Esophagus squamous epithelium (tissue), 5 donors: ENCODE data around the gene CPLX3. TPM values are rescaled to one million over a fixed set of nuclear protein-coding genes. Genes with fewer than 3 reads are reported as not detected.

Experiments
- DNase-seq: peaks from one replicate; lab custom pipeline; 2025; lab: John Stamatoyannopoulos, UW
- H3K27ac ChIP-seq, 4 donors: fragments of 200-600 bp; sonication (generic); one replicate each; pipeline ENCODE4 v1.5.1; 2016 to 2019; ENCODE audit warnings: mild to moderate bottlenecking in 1 of 4
- H3K27me3 ChIP-seq, 4 donors: fragments of 200-600 bp; sonication (generic); 1 replicate in 3 of 4; 2 replicates in 1 of 4; pipeline versions ENCODE4 v1.5.1 to v1.6.0; 2017 to 2021; ENCODE audit warnings: antibody characterized with exemption in 1 of 4
- H3K36me3 ChIP-seq, 3 donors: fragments of 200-600 bp; sonication (generic); one replicate each; pipeline ENCODE4 v1.5.1; 2016 to 2019
- H3K4me1 ChIP-seq, 3 donors: fragments of 200-600 bp; sonication (generic); one replicate each; pipeline ENCODE4 v1.5.1; 2017 to 2019
- H3K4me3 ChIP-seq, 4 donors: fragments of 200-600 bp; sonication (generic); 1 replicate in 3 of 4; 2 replicates in 1 of 4; pipeline ENCODE4 v1.5.1; 2016 to 2019; ENCODE audit warnings: mild to moderate bottlenecking in 2 of 4, moderate library complexity in 1 of 4
- H3K9me3 ChIP-seq, 3 donors: fragments of 200-600 bp; sonication (generic); one replicate each; pipeline ENCODE4 v1.5.1; 2016 to 2019
- POLR2A ChIP-seq, 4 donors: fragments of 450-650 bp; IDR thresholded peaks; one replicate each; pipeline ENCODE4 v1.6.1; 2017; ENCODE audit warnings: antibody characterized with exemption in 4 of 4, mild to moderate bottlenecking in 4 of 4, moderate library complexity in 3 of 4
- WGBS, 2 donors: methylation state at CpG; one replicate each; pipeline ENCODE4 v1.1.5; 2018; 5-methylcytosine and 5-hydroxymethylcytosine counted together
- intact Hi-C: fragments of 100-400 bp; cut with DNase I; formaldehyde crosslinking; loops from one replicate; pipeline ENCODE4 v1.15.0; 2022
- total RNA-seq, 4 donors: library from RNA; depleted of rRNA; stranded (reverse); fragments of >200 nt; gene quantifications; one replicate each; pipeline ENCODE4 v1.1.0, GENCODE V29; 2016
- TF ChIP-seq, protein P1 (sequence below), 6 experiments: fragments of 450-650 bp in 4 of 6; fragments of 200-600 bp in 2 of 6; sonication (generic) in 2 of 6; IDR thresholded peaks; one replicate each; pipeline ENCODE4 v1.5.1; 2016 to 2019; ENCODE audit warnings: antibody characterized with exemption in 6 of 6, mild to moderate bottlenecking in 4 of 6, moderate library complexity in 4 of 6
- donor health status: DM: yes; HTN: yes; CAD: no.

CPLX3 gene
- total RNA-seq, 4 donors from 2014 or later: 0.11 TPM; not detected in 3

DNA sequence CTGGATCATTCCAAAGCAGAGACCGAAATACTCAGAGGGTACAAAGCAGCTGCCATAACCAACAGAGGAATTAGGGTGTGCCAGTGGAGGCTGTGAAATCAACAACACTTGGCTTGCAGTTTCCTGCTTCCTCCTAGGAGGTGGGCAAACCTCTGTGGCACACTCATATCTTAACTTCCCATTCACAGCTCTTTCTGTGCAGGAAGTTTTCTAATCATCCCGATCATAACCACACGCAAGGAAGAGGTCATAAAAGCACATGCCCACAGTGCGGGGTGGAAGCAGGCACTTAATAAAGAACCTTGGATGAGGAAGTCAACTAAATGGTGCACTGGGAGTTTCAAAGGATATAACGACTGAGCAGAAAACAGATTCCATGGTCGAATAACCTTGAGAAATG is 41.6 kb downstream of the CPLX3 start:
- Histone ChIP-seq H3K4me1 (peaks cover 72 to 97% (median 86%) of the 10 kb centered on the region in 3 donors), H3K27ac (peak overlapping the region; percentile 94 to 98 (median 96)), H3K9me3 (no peaks in the 10 kb centered on the region), H3K27me3 (no peaks in the 10 kb centered on the region), H3K36me3 (peaks cover 0 to 4% (median 0%) of the 10 kb centered on the region in 3 donors), H3K4me3 (no peak overlapping the region)
- 42 to 53% methylated on average over 6 of the region's 6 CpGs for WGBS, 2 donors
- no peak for TF ChIP-seq POLR2A (IDR thresholded peaks at IDR 0.05)
- TF ChIP-seq, protein P1, sequence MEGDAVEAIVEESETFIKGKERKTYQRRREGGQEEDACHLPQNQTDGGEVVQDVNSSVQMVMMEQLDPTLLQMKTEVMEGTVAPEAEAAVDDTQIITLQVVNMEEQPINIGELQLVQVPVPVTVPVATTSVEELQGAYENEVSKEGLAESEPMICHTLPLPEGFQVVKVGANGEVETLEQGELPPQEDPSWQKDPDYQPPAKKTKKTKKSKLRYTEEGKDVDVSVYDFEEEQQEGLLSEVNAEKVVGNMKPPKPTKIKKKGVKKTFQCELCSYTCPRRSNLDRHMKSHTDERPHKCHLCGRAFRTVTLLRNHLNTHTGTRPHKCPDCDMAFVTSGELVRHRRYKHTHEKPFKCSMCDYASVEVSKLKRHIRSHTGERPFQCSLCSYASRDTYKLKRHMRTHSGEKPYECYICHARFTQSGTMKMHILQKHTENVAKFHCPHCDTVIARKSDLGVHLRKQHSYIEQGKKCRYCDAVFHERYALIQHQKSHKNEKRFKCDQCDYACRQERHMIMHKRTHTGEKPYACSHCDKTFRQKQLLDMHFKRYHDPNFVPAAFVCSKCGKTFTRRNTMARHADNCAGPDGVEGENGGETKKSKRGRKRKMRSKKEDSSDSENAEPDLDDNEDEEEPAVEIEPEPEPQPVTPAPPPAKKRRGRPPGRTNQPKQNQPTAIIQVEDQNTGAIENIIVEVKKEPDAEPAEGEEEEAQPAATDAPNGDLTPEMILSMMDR (IDR thresholded peaks at IDR 0.05): no peak
- intact Hi-C loops: no loop called here
- no peak for DNase-seq

DNA sequence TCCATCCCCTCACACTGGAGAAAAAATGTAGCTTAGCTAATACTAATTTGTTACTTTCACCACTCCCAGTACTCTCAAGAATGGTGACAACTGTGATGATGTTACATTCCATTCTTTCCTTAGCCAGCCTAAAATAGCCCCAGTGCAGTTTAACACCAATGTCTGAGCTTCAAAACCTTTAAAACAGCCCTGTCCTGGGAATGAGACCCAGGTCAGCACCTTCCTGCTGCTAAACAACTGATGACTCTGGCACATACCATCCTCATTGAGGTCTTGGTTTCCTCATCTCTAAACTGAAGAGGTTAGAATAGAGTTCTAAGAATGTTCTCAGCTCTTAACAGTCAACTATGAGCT is 42.9 kb downstream of the CPLX3 start:
- peak overlapping the region in 1 of 4 donors; percentile 39 for H3K4me3 ChIP-seq

DNA sequence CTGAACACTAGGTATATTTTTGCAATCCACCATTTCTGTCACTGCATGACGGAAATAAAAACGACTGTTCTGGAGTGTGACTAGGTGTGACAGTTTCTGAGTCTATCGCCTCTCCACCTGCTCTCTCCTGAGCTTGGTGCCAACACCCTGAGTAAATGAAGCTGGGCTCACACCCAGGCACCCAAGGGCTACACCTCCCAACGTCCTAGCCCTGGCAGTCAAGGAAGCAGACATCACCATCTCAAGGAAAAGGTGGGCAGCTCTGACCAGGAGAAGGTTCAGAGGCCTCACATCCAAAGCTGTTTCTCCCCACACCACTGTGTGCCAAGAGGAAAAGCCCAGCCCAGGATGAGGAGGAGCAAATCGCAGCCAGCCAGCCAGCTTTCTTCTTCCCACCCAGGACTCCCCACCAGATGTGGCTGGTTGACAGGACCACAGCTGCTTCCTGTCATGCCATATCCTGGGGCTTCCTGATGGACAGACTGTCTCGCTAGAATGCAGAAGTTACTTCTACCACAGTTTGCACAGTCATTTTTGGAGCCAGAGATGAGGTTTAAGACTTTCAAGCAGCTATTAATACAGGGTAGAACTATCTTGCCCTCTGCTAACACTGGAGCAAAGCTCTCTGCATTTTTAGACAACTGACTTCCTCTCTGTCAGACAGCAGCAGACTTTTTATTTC is 43.4 kb downstream of the CPLX3 start:
- peaks cover 60 to 87% (median 80%) of the 10 kb centered on the region in 3 donors for H3K4me1 ChIP-seq
- H3K4me3 ChIP-seq: peak overlapping the region in 2 of 4 donors; percentile 6 to 39
- 20 to 29% methylated on average over 4 to 5 of the region's 6 CpGs for WGBS, 2 donors
- no peaks in the 10 kb centered on the region for H3K9me3 ChIP-seq
- intact Hi-C loops: no loop called here
- peak; percentile 22 for DNase-seq
- peak overlapping the region; percentile 94 to 98 (median 96) for H3K27ac ChIP-seq
- H3K27me3 ChIP-seq: no peaks in the 10 kb centered on the region
- TF ChIP-seq, protein P1 (IDR thresholded peaks at IDR 0.05): no peak
- peak in 2 of 4 donors; percentile 22 to 35 for TF ChIP-seq POLR2A (IDR thresholded peaks at IDR 0.05)
- H3K36me3 ChIP-seq: peaks cover 0 to 4% (median 0%) of the 10 kb centered on the region in 3 donors

More for the DNA sequence above, 42.9 kb downstream of the CPLX3 start:
- H3K27me3 ChIP-seq: no peaks in the 10 kb centered on the region
- intact Hi-C loops: no loop called here
- peaks cover 63 to 92% (median 85%) of the 10 kb centered on the region in 3 donors for H3K4me1 ChIP-seq
- peak overlapping the region; percentile 94 to 98 (median 96) for H3K27ac ChIP-seq
- peaks cover 0 to 4% (median 0%) of the 10 kb centered on the region in 3 donors for H3K36me3 ChIP-seq
- TF ChIP-seq POLR2A (IDR thresholded peaks at IDR 0.05): no peak
- TF ChIP-seq, protein P1 (IDR thresholded peaks at IDR 0.05): no peak
- no peaks in the 10 kb centered on the region for H3K9me3 ChIP-seq
- DNase-seq: no peak

DNA sequence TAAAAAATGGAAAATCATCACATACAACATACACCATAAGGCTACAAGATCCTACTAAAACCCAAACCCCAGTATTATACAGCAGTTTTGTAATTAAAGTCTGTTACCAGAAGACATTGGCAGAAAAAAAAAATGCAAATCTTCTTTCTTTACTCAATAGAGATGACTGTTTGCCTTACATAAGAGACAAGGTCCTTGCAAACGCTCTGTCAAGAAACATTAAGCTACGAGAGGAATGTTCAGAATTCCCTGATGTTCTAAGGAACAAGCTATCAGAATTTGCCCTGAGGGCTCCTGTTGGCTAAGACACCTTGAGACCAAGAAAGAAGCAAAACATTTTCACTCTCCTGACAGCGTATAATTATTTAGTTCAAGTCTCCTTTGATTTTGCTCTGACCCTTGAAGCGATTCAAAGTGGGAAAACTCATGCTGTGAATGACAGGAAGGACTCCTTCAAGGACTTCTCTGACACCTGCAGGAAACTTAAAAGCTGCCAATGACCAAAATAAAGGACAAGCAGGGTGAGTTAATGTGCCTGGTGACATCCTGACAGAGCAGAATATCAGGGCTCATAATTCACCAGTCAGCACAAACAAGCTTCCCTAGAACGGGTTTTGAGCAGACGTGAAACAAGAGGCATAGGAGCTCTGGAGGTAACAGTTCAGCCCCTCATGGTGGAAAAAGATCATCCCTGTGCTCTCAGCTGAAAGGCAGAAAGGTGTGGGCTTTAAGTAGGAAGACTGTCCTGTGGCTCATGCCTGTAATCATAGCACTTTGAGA is 44.2 kb downstream of the CPLX3 start:
- H3K9me3 ChIP-seq: no peaks in the 10 kb centered on the region
- WGBS, 2 donors: 13% methylated on average over 6 of the region's 6 CpGs
- TF ChIP-seq, protein P1 (IDR thresholded peaks at IDR 0.05): no peak
- no peak for TF ChIP-seq POLR2A (IDR thresholded peaks at IDR 0.05)
- H3K4me3 ChIP-seq: peak overlapping the region in 2 of 4 donors; percentile 6 to 39
- intact Hi-C loops: no loop called here
- H3K36me3 ChIP-seq: peaks cover 0 to 4% (median 0%) of the 10 kb centered on the region in 3 donors
- H3K4me1 ChIP-seq: peaks cover 53 to 80% (median 72%) of the 10 kb centered on the region in 3 donors
- no peaks in the 10 kb centered on the region for H3K27me3 ChIP-seq
- peak overlapping the region; percentile 94 to 98 (median 96) for H3K27ac ChIP-seq
- DNase-seq: no peak

DNA sequence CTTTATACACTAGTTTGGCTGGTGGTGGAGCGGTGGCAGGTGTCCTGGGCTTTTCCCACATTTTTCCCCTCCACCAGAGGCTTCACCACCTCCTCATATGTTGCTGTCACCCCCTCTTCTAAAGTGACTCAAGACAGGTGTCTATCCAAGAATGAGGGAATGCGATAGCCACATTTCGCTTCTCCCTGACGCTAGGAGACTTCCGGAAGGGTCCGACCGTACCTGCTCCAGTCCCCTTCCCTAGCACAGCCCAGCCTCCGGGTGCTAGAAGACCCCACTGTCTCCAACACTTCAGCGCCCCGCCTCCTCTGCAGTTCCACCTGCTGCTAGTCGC is 46.2 kb downstream of the CPLX3 start:
- TF ChIP-seq POLR2A (IDR thresholded peaks at IDR 0.05): no peak
- TF ChIP-seq, protein P1 (IDR thresholded peaks at IDR 0.05): no peak
- peaks cover 35 to 59% (median 53%) of the 10 kb centered on the region in 3 donors for H3K4me1 ChIP-seq
- no peak for DNase-seq
- H3K27me3 ChIP-seq: no peaks in the 10 kb centered on the region
- intact Hi-C loops: no loop called here
- peak overlapping the region; percentile 94 to 98 (median 96) for H3K27ac ChIP-seq
- 0% methylated on average over 9 to 11 of the region's 11 CpGs for WGBS, 2 donors
- no peaks in the 10 kb centered on the region for H3K9me3 ChIP-seq
- peaks cover 0 to 4% (median 0%) of the 10 kb centered on the region in 3 donors for H3K36me3 ChIP-seq
- peak overlapping the region; percentile 59 to 98 (median 75) for H3K4me3 ChIP-seq
